Stimulated activated CD8-positive, alpha-beta memory T cell treated with anti-CD3 and anti-CD28 coated beads, Interleukin-4, amount 100 ng/mL, for 1 hour (primary cell): ENCODE measurements around the gene ELP1.

ENCODE experiments used
- DNase-seq, 2 donors: peaks; one replicate each; pipeline ENCODE4 v3.0.0-alpha.2; 2020; ENCODE audit warnings: low read depth in 2 of 2, low spot score in 1 of 2

The ELP1 gene

GRCh38 chr9:108883085-108883484, 50.8 kb downstream of the ELP1 start:
- DNase-seq: no peak

DNA sequence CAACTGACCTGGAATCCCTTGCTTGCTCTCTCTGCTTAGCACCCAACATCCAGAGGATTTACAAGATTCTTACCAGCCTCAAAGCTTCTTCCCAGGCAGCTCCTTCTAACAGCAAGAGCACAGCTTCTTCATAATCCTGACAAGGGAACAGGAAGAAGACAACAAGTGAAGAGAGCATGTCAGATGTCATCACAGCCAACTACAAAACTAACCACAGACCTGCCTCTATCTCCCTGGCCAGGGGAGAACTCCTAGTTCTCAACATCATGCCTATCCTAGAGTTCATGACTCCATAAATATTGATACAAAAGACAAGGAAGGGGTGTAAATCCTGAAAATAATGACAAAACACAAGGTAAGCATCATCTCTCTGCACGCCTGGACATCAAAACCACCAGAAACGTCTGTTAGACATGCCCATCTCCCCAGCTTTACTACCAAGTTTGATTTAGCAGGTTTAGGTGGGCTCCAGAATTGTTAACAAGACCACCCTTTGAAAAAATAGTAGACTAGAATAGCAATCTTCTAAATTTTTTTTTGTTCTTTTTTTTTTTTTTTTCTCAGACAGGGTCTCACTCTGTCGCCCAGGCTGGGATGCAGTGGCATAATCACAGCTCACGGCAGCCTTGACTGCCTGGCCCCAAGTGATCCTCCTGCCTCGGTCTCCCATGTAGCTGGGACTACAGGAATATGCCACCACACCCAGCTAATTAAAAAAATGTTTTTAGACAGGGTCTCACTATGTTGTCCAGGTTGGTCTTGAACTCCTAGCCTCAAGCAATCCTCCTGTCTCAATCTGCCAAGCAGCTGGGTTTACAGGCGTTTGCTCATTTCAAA, 51.7 kb downstream of the ELP1 start:
- DNase-seq: no peak

- DNase-seq: no peak
Observed at GRCh38 chr9:108880738-108881316, 53.1 kb downstream of the ELP1 start.

DNA sequence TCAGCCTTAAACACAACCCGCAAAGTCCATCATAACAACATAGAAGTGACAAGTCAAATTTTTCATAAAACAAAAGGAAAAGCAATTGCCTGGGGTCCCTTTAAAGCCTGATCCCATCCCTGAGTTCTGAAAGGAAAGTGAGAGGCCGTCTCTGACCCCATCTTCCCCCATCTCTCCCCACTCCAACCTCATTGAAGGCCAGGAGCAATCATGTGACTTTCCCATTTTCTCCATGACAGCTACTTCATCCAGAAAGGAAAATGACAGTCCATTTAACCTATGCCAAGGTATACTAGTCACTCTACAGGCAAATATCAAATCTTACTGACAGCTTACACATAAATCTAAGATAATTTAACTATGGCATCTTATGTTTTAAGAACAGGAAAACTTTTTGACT, 56.4 kb downstream of the ELP1 start:
- DNase-seq: no peak

DNA sequence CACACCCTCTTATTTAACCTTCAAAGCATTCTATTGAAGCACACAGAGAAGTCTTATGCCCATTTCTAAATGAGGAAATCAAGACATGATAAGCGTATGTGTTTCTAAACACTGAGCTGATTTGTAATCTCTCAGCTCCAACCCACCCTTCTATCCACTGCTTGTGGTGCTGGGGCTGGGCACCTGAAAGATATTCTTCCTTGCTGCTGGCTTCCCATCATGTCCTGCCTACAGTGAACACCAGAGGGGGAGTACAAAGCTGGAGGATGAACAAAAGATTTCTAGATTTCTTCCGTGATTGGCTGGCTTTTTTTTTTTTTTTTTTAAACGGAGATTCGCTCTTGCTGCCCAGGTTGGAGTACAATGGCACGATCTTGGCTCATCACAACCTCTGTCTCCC, 57.5 kb downstream of the ELP1 start:
- no peak for DNase-seq

DNA sequence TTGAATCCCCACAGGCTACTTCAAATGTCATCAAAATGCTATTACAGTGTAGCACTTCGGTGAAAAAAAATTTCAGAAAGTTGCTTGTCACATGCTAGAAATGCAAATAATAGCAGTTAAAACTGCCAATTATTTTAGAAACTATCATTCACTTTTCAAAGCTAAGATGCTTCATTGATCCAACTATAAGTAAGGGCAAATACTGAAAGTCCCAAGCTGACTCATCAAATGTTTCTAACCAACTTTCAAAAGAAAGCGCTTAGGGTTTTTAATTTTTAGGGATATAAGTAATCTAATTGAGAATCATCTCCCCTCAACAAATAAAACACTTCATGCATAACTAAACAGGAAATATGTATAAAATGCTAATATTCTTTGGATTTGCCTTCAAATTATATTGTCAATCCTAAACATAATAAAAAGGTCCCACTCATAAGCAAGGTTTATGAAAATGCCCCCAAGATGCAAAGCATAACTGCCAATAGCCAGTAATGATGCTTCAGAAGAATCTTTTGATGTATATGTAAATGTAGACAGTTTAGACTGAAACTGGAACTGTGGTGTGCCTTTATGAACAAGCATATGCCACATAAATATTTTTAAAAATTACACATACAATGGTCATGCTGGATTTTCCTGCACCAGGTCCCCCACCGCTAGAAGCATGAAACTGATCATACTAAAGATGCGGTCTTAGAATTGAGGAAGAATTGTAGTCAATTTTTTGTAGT, 59.7 kb downstream of the ELP1 start:
- no peak for DNase-seq

DNA sequence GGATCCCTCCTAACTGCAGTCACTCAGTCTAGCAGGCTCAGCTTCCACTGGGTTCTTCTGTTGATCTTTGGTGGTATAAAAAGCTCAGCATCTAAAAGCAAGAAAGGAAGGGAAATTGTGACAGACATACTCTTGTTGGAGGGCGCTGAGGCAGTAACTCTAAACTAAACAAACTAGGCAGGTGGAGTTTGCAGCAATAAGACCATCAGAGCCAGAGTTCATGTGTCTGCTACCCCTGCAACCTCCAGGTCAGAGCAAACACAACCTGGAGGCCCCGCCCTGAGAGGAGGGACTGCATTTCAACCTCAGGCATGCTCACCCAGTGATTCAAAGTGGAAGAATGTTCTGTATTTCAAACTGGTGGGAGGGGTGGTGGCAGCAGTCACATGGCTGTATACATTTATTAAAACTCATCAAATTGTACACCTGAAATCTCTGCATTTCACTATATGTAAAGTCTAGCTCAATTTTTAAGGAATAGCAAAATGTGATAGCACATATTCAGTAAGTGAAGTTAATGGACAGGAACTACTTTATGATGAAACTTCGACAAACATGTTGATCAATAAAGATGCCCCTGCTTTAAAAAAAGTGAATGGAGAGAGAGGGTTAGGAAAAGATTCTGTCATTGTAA, 64.7 kb downstream of the ELP1 start:
- DNase-seq: no peak

DNA sequence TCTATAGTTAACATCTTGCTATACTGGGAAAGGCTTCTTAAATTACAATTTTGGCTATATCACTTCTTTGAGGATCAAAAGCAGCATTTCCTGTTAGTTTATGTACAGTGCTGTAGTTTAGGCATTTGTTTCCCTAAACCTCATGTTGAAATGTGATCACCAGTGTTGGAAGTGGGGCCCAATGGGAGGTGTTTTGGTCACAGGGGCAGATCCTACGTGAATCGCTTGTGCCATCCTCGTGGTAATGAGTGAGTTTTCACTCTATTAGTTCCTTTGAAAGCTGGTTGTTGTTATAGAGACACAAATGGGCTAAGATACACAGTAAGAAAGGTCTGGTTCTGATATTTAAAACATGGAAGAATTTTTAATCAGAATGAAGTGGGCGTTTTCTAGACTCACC, 66.1 kb downstream of the ELP1 start:
- no peak for DNase-seq

DNA sequence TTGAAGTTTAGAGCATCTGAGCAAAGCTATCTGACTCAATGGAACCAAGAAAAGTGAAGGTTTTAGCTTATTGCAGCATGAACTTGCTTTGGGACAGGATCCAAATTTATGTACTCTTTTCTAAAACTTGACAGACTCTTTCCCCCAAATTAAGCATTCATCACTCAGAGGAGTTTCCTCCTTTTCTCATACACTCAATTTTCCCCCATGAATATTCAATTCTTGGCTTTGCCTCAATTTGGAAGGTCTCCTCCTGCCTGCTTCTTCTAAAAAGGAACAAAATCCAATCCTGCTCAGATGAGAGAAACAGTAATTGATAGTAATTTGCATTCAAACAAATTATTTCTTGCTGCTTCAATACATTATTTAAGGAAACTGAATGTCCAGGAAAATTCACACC, 66.8 kb downstream of the ELP1 start:
- no peak for DNase-seq

GRCh38 chr9:108866001-108866420, 67.9 kb downstream of the ELP1 start:
- no peak for DNase-seq

DNA sequence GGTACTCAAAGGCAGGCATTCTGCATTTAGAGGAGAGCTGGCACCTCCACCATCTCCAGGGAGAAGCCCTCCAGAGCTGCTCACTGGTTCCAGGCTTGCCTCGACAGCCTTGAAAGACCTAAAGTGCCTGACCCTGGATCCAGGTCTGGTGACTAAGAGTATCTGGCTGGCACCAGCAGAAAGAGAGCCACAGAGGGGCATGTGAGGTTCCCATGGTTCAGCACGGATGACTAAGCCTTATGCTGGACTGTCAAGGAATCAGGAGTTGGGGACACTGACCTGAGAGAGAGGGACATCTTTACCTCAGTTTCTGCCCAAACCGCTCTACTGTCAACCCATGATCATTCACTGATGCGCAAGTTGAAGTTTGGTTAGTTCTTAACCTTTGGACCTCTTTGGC, 68.9 kb downstream of the ELP1 start:
- DNase-seq: no peak

DNA sequence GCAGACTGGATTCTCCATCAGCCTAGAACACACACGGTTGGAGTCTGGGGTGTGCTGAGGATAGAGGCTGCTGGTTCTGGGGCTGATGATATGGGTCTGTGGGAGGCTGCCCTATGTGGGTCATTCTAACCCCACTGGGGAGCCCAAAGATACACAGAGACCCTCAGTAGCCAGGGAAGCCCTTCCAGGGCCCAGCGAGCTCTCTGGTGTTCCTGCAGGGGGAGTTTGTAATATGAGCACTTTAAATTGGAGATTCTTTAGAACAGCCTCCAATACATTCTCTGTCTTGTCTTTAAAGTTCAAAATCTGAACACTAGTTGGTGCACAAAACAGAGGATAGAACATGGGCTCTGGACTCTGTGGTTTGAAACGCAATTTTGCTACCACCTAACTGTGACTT, 69.5 kb downstream of the ELP1 start:
- DNase-seq: no peak

GRCh38 chr9:108863891-108864290, 70.0 kb downstream of the ELP1 start:
- no peak for DNase-seq

- no peak for DNase-seq
Observed at GRCh38 chr9:108861997-108862396, 71.9 kb downstream of the ELP1 start, which contains the start of gene ACTL7A. TSS of gene ACTL7A (plus strand) at chr9:108862266. CDS start at chr9:108862323, 57 bp downstream.

- no peak for DNase-seq
Observed at GRCh38 chr9:108861464-108861863, 72.5 kb downstream of the ELP1 start.

DNA sequence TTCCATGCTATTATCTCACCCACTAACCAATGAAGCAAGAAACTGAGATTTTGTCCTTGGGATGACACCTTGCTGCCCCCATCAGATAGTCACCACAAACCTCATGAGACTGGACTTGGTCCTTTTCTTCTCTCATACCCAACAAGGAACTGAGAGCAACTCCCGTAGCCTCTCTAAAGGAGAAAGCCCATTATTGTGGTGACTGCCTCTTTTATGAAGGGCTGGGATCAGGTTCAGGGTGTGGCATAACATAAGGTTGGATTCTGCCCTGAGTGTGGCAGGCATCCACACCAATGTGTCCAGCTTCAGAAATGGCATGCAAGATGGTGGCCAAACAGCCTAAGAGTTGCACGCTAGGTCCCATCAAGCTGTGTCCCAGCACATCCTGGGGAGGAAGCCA, 73.2 kb downstream of the ELP1 start:
- DNase-seq: no peak

DNA sequence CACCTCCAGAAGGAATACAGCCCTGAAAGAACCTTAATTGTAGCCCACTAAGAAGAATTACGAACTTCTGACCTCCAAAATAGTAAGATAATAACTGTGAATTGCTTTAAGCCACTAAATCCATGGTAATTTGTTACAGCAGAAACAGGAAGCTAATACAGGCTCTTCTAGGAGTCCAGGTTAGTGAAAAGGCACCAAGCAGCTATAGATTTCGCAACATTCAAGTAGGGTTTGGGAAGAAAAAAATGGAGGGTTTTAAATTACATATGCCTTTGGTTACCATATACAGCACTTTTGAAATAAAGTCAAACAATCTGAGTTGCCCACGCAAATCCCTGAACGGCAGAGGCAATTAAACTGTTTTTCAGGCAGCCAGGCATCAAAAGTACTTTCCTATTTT, 73.6 kb downstream of the ELP1 start:
- DNase-seq: no peak

DNA sequence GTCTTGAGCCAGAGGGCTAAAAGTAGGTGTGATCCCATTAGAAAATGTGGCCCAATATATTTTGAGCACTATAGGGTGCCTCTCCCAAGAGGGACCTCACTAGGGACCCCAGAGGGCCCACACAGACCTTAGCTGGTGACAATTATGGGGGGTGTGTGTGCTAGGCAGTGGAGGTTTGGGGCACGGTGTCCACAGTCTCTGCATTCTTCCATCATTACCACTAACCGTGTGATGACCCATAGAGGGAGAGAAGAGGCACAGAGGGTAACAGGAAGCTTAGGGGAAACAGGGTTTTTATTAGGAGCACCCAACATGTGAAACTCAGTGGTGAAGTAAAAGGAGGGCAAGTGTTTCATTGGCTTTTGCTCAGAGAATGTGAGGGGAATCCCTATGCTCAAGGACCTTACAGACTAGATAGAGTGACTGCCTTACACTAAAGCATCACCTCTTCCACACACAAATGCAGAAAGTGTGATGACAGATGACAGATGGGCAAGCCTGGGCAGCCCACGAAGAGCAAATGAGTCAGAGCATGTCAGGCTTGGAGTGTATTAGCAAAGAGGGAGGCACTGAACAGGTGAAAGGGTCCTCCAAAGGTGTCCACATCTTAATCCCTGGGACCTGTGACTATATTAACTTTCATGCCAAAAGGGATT, 74.3 kb downstream of the ELP1 start:
- DNase-seq: no peak

GRCh38 chr9:108857572-108857971, 76.4 kb downstream of the ELP1 start:
- DNase-seq: no peak

- no peak for DNase-seq
Observed at GRCh38 chr9:108855888-108856287, 78.0 kb downstream of the ELP1 start, which contains the start of gene ACTL7B. TSS of gene ACTL7B (minus strand) at chr9:108855986. CDS start at chr9:108855930, 56 bp downstream.

- no peak for DNase-seq
Observed at GRCh38 chr9:108855529-108855886, 78.4 kb downstream of the ELP1 start.
